HepG2 (cell line): Measurements from ENCODE around the gene ELL. TPM values are rescaled to one million over a fixed set of nuclear protein-coding genes. Genes with fewer than 3 reads are reported as not detected.

Source experiments
- ATAC-seq: fragments of 200-7000 bp; cut with Tn5 transposase; 3 replicates; pipeline ENCODE4 v1.9.1; 2020; ENCODE audit warnings: mild to moderate bottlenecking, moderate library complexity
- BruUV-seq: library from RNA; stranded (reverse); fragments of 400-500 nt; replicated peaks from 2 replicates; lab custom pipeline; 2021; lab: Mats Ljungman, UMichigan
- CTCF ChIA-PET: fragments of 300-600 bp; formaldehyde crosslinking; extraction: SDS; loops from one replicate; lab custom pipeline; 2021; ENCODE audit warnings: low total read pairs, inconsistent platforms, low intra/inter-chr PET ratio; lab: Yijun Ruan, JAX
- POLR2A ChIA-PET: fragments of 350-600 bp; sonication (Branson Sonifier 250); formaldehyde crosslinking; loops from one replicate; lab custom pipeline; 2020; ENCODE audit warnings: antibody characterized with exemption, inconsistent platforms; lab: Yijun Ruan, JAX
- DNase-seq: peaks from one replicate; pipeline ENCODE4 v3.0.0-alpha.2; 2015; ENCODE audit warnings: low spot score
- FAIRE-seq: peaks from 3 replicates; lab custom pipeline; 2011; peaks lifted over from hg19 to GRCh38; lab: Jason Lieb, UNC
- H2AFZ ChIP-seq: one replicate; pipeline ENCODE4 v1.6.1; 2011; ENCODE audit warnings: low read length, inconsistent platforms
- H3K27ac ChIP-seq: fragments of 300-600 bp; 3 replicates; pipeline ENCODE4 v1.8.0; 2011; ENCODE audit warnings: mixed run types, mild to moderate bottlenecking, mixed read lengths, low read length, inconsistent platforms; ENCODE audit not compliant: insufficient read depth; ENCODE audit errors: extremely low read length
- H3K27me3 ChIP-seq, 2 experiments: fragments of 200-600 bp in 1 of 2; 2 replicates in 1 of 2; 3 replicates in 1 of 2; pipeline versions ENCODE4 v1.6.0 to v1.8.0; 2011; ENCODE audit warnings: low read length in 2 of 2, mild to moderate bottlenecking in 2 of 2, moderate library complexity in 2 of 2, inconsistent platforms in 1 of 2; ENCODE audit not compliant: insufficient read depth in 2 of 2, control insufficient read depth in 1 of 2
- H3K36me3 ChIP-seq, 2 experiments: fragments of 200-600 bp in 1 of 2; replicated peaks in 1 of 2; 2 replicates in 1 of 2; 3 replicates in 1 of 2; pipeline versions ENCODE4 v1.5.1 to v1.8.0; 2011; ENCODE audit warnings: low read length in 2 of 2, inconsistent platforms in 1 of 2; ENCODE audit not compliant: insufficient read depth in 2 of 2, control insufficient read depth in 1 of 2
- H3K4me1 ChIP-seq: 2 replicates; pipeline ENCODE4 v1.5.1; 2012; ENCODE audit warnings: low read length, inconsistent platforms; ENCODE audit not compliant: insufficient read depth
- H3K4me2 ChIP-seq: 2 replicates; pipeline ENCODE4 v1.6.0; 2011; ENCODE audit warnings: low read depth, low read length, inconsistent platforms
- H3K4me3 ChIP-seq, 3 experiments: fragments of 200-600 bp in 1 of 3; sonication (generic), shearing (Covaris generic) in 1 of 3; replicated peaks in 1 of 3; 2 replicates each; pipeline ENCODE4 v1.5.1; 2011 to 2016; ENCODE audit warnings: low read length in 3 of 3, inconsistent platforms in 2 of 3, low read depth in 2 of 3, mild to moderate bottlenecking in 2 of 3, control low read depth in 1 of 3, mixed read lengths in 1 of 3; ENCODE audit not compliant: insufficient read depth in 1 of 3
- H3K79me2 ChIP-seq: one replicate; pipeline ENCODE4 v1.6.1; 2011; ENCODE audit warnings: low read length, inconsistent platforms; ENCODE audit not compliant: insufficient read depth
- H3K9ac ChIP-seq: 2 replicates; pipeline ENCODE4 v1.6.0; 2011; ENCODE audit warnings: mild to moderate bottlenecking, low read depth, low read length, inconsistent platforms; ENCODE audit not compliant: insufficient read depth
- H3K9me3 ChIP-seq: 2 replicates; pipeline ENCODE4 v1.5.1; 2012; ENCODE audit warnings: mild to moderate bottlenecking, low read length
- H4K20me1 ChIP-seq: 2 replicates; pipeline ENCODE4 v1.6.0; 2011; ENCODE audit warnings: inconsistent platforms, mild to moderate bottlenecking, low read length, moderate library complexity; ENCODE audit not compliant: insufficient read depth
- ARID5B ChIP-seq: IDR thresholded peaks from 2 replicates; pipeline ENCODE4 v1.4.0; 2020; ENCODE audit warnings: mild to moderate bottlenecking, missing genetic modification reagents
- ETV6 ChIP-seq: sonication (generic); formaldehyde crosslinking; conservative IDR thresholded peaks from 2 replicates; pipeline ENCODE4 v1.4.0; 2020; ENCODE audit warnings: missing genetic modification reagents
- MTF2 ChIP-seq: sonication (generic); formaldehyde crosslinking; IDR thresholded peaks from 2 replicates; pipeline ENCODE4 v1.5.0; 2020; ENCODE audit warnings: missing genetic modification reagents, borderline replicate concordance
- MYC ChIP-seq: sonication (generic); formaldehyde crosslinking; IDR thresholded peaks from 2 replicates; pipeline ENCODE4 v1.9.0; 2021; ENCODE audit warnings: missing genetic modification reagents, borderline replicate concordance
- NFYB ChIP-seq: sonication (generic); formaldehyde crosslinking; IDR thresholded peaks from 2 replicates; pipeline ENCODE4 v1.4.0; 2020; ENCODE audit warnings: missing genetic modification reagents
- REPIN1 ChIP-seq: sonication (generic); formaldehyde crosslinking; IDR thresholded peaks from 2 replicates; pipeline ENCODE4 v1.8.0; 2022; ENCODE audit warnings: missing genetic modification reagents, low read depth, mild to moderate bottlenecking, borderline replicate concordance
- TGIF2 ChIP-seq: IDR thresholded peaks from 2 replicates; pipeline ENCODE4 v1.6.1; 2016; ENCODE audit warnings: control low read depth, missing compliant biosample characterization
- TRIM24 ChIP-seq: sonication (generic); formaldehyde crosslinking; IDR thresholded peaks from 2 replicates; pipeline ENCODE4 v1.8.0; 2022; ENCODE audit warnings: mild to moderate bottlenecking, missing genetic modification reagents
- ZNF253 ChIP-seq: sonication (generic); formaldehyde crosslinking; IDR thresholded peaks from 2 replicates; pipeline ENCODE4 v1.8.0; 2022; ENCODE audit warnings: mild to moderate bottlenecking, missing genetic modification reagents, borderline replicate concordance
- ZNF337 ChIP-seq: sonication (generic); formaldehyde crosslinking; IDR thresholded peaks from 2 replicates; pipeline ENCODE4 v1.5.1; 2020; ENCODE audit warnings: missing genetic modification reagents, low read depth, mild to moderate bottlenecking, borderline replicate concordance
- ZNF569 ChIP-seq: sonication (generic); formaldehyde crosslinking; IDR thresholded peaks from 2 replicates; pipeline ENCODE4 v1.5.0; 2020; ENCODE audit warnings: mild to moderate bottlenecking, missing genetic modification reagents, moderate library complexity, borderline replicate concordance
- ZNF607 ChIP-seq: sonication (generic); formaldehyde crosslinking; IDR thresholded peaks from 2 replicates; pipeline ENCODE4 v1.5.1; 2020; ENCODE audit warnings: missing genetic modification reagents, mild to moderate bottlenecking, borderline replicate concordance
- ZNF629 ChIP-seq: sonication (generic); formaldehyde crosslinking; conservative IDR thresholded peaks from 2 replicates; pipeline ENCODE4 v1.5.0; 2020; ENCODE audit warnings: missing genetic modification reagents
- ZNF674 ChIP-seq: sonication (generic); formaldehyde crosslinking; IDR thresholded peaks from 2 replicates; pipeline ENCODE4 v1.5.0; 2020; ENCODE audit warnings: low read depth, mild to moderate bottlenecking, missing genetic modification reagents
- WGBS: methylation state at CpG from one replicate; pipeline ENCODE4 v1.1.6; 2017; ENCODE audit warnings: low lambda C conversion rate; 5-methylcytosine and 5-hydroxymethylcytosine counted together
- in situ Hi-C: cut with HindIII; loops from 2 replicates; pipeline ENCODE4 v1.10.0; 2017; ENCODE audit warnings: low pct_unique_long_range_greater_than_20kb; ENCODE audit not compliant: extremely low pct_ligation_motif_present
- intact Hi-C: fragments of 100-400 bp; cut with micrococcal nuclease; formaldehyde crosslinking; loops from one replicate; pipeline ENCODE4 v1.10.0; 2022; ENCODE audit not compliant: unreplicated experiment
- polyA plus RNA-seq, 8 experiments: library from polyadenylated mRNA; depleted of rRNA in 3 of 8; stranded (reverse) in 7 of 8; unstranded in 1 of 8; fragments of >200 nt; fragmentation: Illumina TruSeq in 4 of 8; extraction: Trizol in 4 of 8; gene quantifications; 2 replicates each; pipeline versions ENCODE4 v1.2.1 to v1.2.3, GENCODE V29; 2011 to 2016; ENCODE audit warnings: low read depth in 4 of 8, missing spikeins in 1 of 8, mixed read lengths in 1 of 8; ENCODE audit not compliant: insufficient read depth in 1 of 8
- total RNA-seq, 5 experiments: library from RNA; depleted of rRNA; stranded (reverse); fragments of >200 nt; fragmentation: Illumina TruSeq; extraction: Trizol; gene quantifications; 2 replicates each; pipeline ENCODE4 v1.2.3, GENCODE V29; 2016; ENCODE audit warnings: low read depth in 1 of 5

Gene ELL
- total and polyA plus RNA-seq, 2 of the 13 experiments (the other 11 are each of a cell fraction or from before 2014, with no cell fraction given) = 3.7 to 5.4 TPM

GRCh38 chr19:18491995-18492953, 29.6 kb downstream of the ELL start:
- WGBS = 94% methylated on average over 15 of the region's 15 CpGs
- Histone ChIP-seq H3K36me3 (peaks cover 0 to 1% of the 10 kb centered on the region in 2 experiments; a peak in 3 of 5 replicates), H3K27me3 (no peaks in the 10 kb centered on the region), H2AFZ (no peak overlapping the region), H3K4me1 (peaks cover 64% of the 10 kb centered on the region), H3K9me3 (no peaks in the 10 kb centered on the region)
- POLR2A ChIA-PET = interaction anchor here (1.3 to 2.3 kb wide), 2 partner anchors 23 to 26 kb away, joined by 3 to 6 read pairs; no protein-coding TSS in a partner anchor
- CTCF ChIA-PET = no interaction called here
- FAIRE-seq = no peak
- BruUV-seq = no TSS peak
- intact Hi-C loops (no loop called here), in situ Hi-C loops (no loop called here)
- DNase-seq = no peak
- peak; percentile 57 for TF ChIP-seq ZNF629 (CRISPR knock-in tag)
- TF ChIP-seq ZNF674 (CRISPR knock-in tag) = no peak
- TF ChIP-seq, all 625 proteins: peak for 1
- ATAC-seq = no peak
- Histone ChIP-seq H3K4me3 (no peak overlapping the region), H3K9ac (no peak overlapping the region), H4K20me1 (peaks cover 91% of the 10 kb centered on the region), H3K79me2 (peaks cover 86% of the 10 kb centered on the region), H3K27ac (no peak overlapping the region), H3K4me2 (no peak overlapping the region)

- Histone ChIP-seq H3K36me3 (peaks cover 0 to 1% of the 10 kb centered on the region in 2 experiments; a peak in 3 of 5 replicates), H3K79me2 (peaks cover 86% of the 10 kb centered on the region), H2AFZ (no peak overlapping the region), H3K9me3 (no peaks in the 10 kb centered on the region), H3K27ac (no peak overlapping the region), H3K9ac (no peak overlapping the region), H3K27me3 (no peaks in the 10 kb centered on the region), H3K4me2 (no peak overlapping the region), H4K20me1 (peaks cover 89% of the 10 kb centered on the region), H3K4me3 (no peak overlapping the region), H3K4me1 (peaks cover 61% of the 10 kb centered on the region)
- WGBS = 98% methylated on average over 6 of the region's 6 CpGs
- FAIRE-seq = no peak
- no TSS peak for BruUV-seq
- ChIA-PET CTCF (no interaction called here), POLR2A (no interaction called here)
- no peak for DNase-seq
- in situ Hi-C loops = no loop called here
- intact Hi-C loops = no loop called here
- ATAC-seq = no peak
- TF ChIP-seq TRIM24 (CRISPR knock-in tag) (no peak), MTF2 (CRISPR knock-in tag) (no peak), REPIN1 (no peak), ZNF569 (CRISPR knock-in tag) (no peak), TGIF2 (CRISPR knock-in tag) (no peak), NFYB (CRISPR knock-in tag) (no peak), ZNF337 (CRISPR knock-in tag) (no peak), ZNF253 (no peak), ARID5B (CRISPR knock-in tag) (no peak), MYC (no peak), ETV6 (CRISPR knock-in tag) (no peak), ZNF607 (CRISPR knock-in tag) (no peak)
These were observed 31.1 kb downstream of the ELL start for GRCh38 chr19:18490728-18491127.
